SK-N-SH treated with all-trans-retinoic acid at 6 μM for 48 hours (cell line): ENCODE data around the gene ADCY1.

Experiments used
- ATAC-seq: fragments of 200-7000 bp; cut with Tn5 transposase; 3 replicates; pipeline ENCODE4 v1.9.1; 2020; ENCODE audit warnings: mild to moderate bottlenecking, moderate library complexity
- ARNTL ChIP-seq: fragments of 450-650 bp; formaldehyde crosslinking; IDR thresholded peaks from 2 replicates; pipeline ENCODE4 v1.5.0; 2020; ENCODE audit warnings: low read depth, mild to moderate bottlenecking, moderate library complexity, borderline replicate concordance
- BACH2 ChIP-seq: fragments of 250-450 bp; sonication (Bioruptor Pico); IDR thresholded peaks from 2 replicates; pipeline ENCODE4 v1.9.0; 2021; ENCODE audit warnings: mild to moderate bottlenecking, borderline replicate concordance
- CREB5 ChIP-seq: fragments of 250-450 bp; sonication (Bioruptor Pico); IDR thresholded peaks from 2 replicates; pipeline ENCODE4 v1.5.1; 2020; ENCODE audit warnings: low read depth, mild to moderate bottlenecking, moderate library complexity
- CSDC2 ChIP-seq: fragments of 250-450 bp; sonication (Bioruptor Pico); IDR thresholded peaks from 2 replicates; pipeline ENCODE4 v1.5.0; 2020; ENCODE audit warnings: mild to moderate bottlenecking, moderate library complexity
- GLIS3 ChIP-seq: fragments of 250-450 bp; sonication (Bioruptor Pico); IDR thresholded peaks from 2 replicates; pipeline ENCODE4 v1.5.0; 2020; ENCODE audit warnings: mild to moderate bottlenecking, moderate library complexity
- ISL1 ChIP-seq: fragments of 250-450 bp; sonication (Bioruptor Pico); IDR thresholded peaks from 2 replicates; pipeline ENCODE4 v2.1.2; 2022; ENCODE audit warnings: mild to moderate bottlenecking, moderate library complexity
- OSR1 ChIP-seq: fragments of 250-450 bp; sonication (Bioruptor Pico); IDR thresholded peaks from 2 replicates; pipeline ENCODE4 v1.8.0; 2022; ENCODE audit warnings: moderate library complexity, mild to moderate bottlenecking, inconsistent platforms
- PPARA ChIP-seq: fragments of 250-450 bp; sonication (Bioruptor Pico); IDR thresholded peaks from 2 replicates; pipeline ENCODE4 v1.5.0; 2020; ENCODE audit warnings: mild to moderate bottlenecking, borderline replicate concordance
- ZC3H10 ChIP-seq: fragments of 250-450 bp; sonication (Bioruptor Pico); IDR thresholded peaks from 2 replicates; pipeline ENCODE4 v1.5.1; 2021; ENCODE audit warnings: mild to moderate bottlenecking, moderate library complexity
- ZFP3 ChIP-seq: fragments of 250-450 bp; sonication (Bioruptor Pico); IDR thresholded peaks from 2 replicates; pipeline ENCODE4 v1.5.0; 2020; ENCODE audit warnings: mild to moderate bottlenecking, moderate library complexity
- ZNF565 ChIP-seq: fragments of 450-650 bp; formaldehyde crosslinking; conservative IDR thresholded peaks from 2 replicates; pipeline ENCODE4 v1.5.0; 2020; ENCODE audit warnings: low read depth, mild to moderate bottlenecking, moderate library complexity
- ZNF8 ChIP-seq: fragments of 450-650 bp; formaldehyde crosslinking; IDR thresholded peaks from 2 replicates; pipeline ENCODE4 v1.5.0; 2020; ENCODE audit warnings: mild to moderate bottlenecking, moderate library complexity
- TF ChIP-seq, protein P1 (sequence below): fragments of 250-450 bp; sonication (Bioruptor Pico); IDR thresholded peaks from 2 replicates; pipeline ENCODE4 v1.5.0; 2020; ENCODE audit warnings: mild to moderate bottlenecking, moderate library complexity
- TF ChIP-seq, protein P2 (sequence below): fragments of 250-450 bp; sonication (Bioruptor Pico); IDR thresholded peaks from 2 replicates; pipeline ENCODE4 v1.8.0; 2021; ENCODE audit warnings: low read depth, mild to moderate bottlenecking, moderate library complexity, borderline replicate concordance

The ADCY1 gene

DNA sequence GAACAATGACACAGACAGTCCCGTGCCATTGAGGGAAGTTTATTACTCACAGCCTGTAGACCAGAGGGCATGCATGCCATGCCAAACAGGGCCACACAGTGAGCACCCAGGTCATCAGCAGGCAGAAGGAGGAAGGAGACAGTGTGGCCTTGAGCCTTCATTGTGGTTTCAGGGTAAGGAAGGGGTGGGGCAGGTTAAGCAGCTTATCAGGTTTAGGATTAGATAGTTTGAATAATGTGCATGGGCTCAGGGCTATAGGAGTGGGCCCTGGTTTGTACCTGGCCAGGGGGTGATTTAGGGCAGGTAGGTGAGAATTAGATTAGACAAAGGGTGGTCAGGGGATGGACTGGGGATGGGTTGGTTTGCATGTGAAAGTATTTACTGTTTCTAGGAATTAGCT is 67.9 kb downstream of the ADCY1 start:
- ATAC-seq, result no peak
- TF ChIP-seq ZNF8 (CRISPR knock-in tag), result no peak
- no peak for TF ChIP-seq ZNF565
- TF ChIP-seq ZC3H10 (CRISPR knock-in tag), result no peak
- TF ChIP-seq, protein P1, sequence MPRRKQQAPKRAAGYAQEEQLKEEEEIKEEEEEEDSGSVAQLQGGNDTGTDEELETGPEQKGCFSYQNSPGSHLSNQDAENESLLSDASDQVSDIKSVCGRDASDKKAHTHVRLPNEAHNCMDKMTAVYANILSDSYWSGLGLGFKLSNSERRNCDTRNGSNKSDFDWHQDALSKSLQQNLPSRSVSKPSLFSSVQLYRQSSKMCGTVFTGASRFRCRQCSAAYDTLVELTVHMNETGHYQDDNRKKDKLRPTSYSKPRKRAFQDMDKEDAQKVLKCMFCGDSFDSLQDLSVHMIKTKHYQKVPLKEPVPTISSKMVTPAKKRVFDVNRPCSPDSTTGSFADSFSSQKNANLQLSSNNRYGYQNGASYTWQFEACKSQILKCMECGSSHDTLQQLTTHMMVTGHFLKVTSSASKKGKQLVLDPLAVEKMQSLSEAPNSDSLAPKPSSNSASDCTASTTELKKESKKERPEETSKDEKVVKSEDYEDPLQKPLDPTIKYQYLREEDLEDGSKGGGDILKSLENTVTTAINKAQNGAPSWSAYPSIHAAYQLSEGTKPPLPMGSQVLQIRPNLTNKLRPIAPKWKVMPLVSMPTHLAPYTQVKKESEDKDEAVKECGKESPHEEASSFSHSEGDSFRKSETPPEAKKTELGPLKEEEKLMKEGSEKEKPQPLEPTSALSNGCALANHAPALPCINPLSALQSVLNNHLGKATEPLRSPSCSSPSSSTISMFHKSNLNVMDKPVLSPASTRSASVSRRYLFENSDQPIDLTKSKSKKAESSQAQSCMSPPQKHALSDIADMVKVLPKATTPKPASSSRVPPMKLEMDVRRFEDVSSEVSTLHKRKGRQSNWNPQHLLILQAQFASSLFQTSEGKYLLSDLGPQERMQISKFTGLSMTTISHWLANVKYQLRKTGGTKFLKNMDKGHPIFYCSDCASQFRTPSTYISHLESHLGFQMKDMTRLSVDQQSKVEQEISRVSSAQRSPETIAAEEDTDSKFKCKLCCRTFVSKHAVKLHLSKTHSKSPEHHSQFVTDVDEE (CRISPR knock-in tag), result no peak
- no peak for TF ChIP-seq ISL1 (CRISPR knock-in tag)
- no peak for TF ChIP-seq GLIS3 (CRISPR knock-in tag)
- TF ChIP-seq, protein P2, sequence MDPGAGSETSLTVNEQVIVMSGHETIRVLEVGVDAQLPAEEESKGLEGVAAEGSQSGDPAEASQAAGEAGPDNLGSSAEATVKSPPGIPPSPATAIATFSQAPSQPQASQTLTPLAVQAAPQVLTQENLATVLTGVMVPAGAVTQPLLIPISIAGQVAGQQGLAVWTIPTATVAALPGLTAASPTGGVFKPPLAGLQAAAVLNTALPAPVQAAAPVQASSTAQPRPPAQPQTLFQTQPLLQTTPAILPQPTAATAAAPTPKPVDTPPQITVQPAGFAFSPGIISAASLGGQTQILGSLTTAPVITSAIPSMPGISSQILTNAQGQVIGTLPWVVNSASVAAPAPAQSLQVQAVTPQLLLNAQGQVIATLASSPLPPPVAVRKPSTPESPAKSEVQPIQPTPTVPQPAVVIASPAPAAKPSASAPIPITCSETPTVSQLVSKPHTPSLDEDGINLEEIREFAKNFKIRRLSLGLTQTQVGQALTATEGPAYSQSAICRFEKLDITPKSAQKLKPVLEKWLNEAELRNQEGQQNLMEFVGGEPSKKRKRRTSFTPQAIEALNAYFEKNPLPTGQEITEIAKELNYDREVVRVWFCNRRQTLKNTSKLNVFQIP (CRISPR knock-in tag), result no peak
- TF ChIP-seq CREB5 (CRISPR knock-in tag), result no peak
- no peak for TF ChIP-seq PPARA (CRISPR knock-in tag)

- no peak for ATAC-seq
- TF ChIP-seq OSR1 (no peak), CREB5 (CRISPR knock-in tag) (no peak)
Measured at GRCh38 chr7:45643630-45644029, 69.5 kb downstream of the ADCY1 start.

DNA sequence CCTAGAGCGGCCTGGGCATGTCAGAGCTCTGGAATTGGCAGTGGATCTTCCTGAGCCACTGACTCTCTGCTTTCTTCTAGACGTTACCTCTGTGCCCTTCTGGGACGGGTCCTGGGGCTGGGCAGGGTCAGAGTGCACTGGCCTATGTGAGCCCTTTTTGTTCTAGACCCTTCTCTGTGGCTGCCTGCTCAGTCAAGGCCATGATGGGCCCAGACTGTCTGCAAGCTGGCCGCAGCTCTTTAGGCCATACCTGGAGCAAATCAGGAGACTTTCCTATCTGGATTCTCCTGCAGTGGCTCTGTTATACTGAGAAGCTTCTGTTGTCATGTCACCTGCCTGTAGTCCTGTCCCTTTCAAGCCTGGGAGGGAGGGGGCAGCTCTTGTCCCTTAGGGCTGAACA is 70.1 kb downstream of the ADCY1 start:
- TF ChIP-seq ZNF565, result no peak
- no peak for TF ChIP-seq ISL1 (CRISPR knock-in tag)
- TF ChIP-seq, protein P1 (CRISPR knock-in tag), result no peak
- no peak for TF ChIP-seq ZNF8 (CRISPR knock-in tag)
- no peak for TF ChIP-seq BACH2
- TF ChIP-seq, protein P2 (CRISPR knock-in tag), result no peak
- no peak for TF ChIP-seq ZC3H10 (CRISPR knock-in tag)
- no peak for TF ChIP-seq ARNTL
- no peak for TF ChIP-seq ZFP3 (CRISPR knock-in tag)
- no peak for TF ChIP-seq CSDC2 (CRISPR knock-in tag)
- ATAC-seq, result no peak
